Measurements from ENCODE around the gene FSTL3.

The FSTL3 gene

DNA sequence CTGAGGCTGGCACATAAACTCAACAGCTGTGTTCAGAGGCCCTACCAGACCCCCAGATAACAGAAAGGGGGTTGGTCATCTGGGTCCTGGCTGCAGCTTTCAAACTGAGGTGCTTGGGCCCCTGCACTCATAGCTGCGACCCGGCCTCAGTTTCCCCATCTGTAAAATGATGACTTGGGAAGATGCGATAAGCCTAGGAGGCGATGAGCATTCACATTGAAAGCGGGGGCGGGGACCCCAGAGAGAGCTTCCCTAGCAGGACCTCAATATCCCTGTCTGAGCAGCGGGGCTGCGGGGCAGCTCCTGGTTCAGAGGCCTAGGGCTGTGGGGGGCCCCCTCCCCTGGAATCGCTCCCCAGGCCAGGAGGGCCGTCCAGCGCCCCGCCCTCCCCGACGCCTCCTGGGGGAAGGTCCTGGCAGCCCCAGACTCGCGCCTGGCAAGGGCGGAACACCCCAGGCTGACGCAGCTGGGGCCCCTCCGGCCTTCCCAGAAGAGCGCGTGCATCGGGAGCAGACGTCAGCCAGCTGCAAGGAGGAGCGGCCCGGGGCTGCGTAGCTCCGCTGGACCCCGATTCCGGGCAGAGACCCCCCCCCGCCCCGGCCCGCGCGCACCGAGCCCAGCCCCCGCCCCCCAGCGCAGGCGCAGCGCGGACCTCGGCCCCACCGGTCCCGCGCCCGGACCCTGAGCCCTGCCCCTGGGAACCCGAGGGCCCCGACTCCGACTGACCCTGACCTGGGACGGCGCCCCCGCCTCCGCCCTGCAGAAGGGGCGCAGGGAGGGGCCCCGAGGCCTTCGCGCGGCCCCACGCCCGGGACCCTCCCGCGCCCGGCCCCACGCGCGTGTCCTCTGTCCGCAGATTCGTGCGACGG, 3.5 kb downstream of the FSTL3 start:
- H3K36me3 ChIP-seq: no peaks in the 10 kb centered on the region; the same call in 1 of the 2 replicates
- peaks cover 15% of the 10 kb centered on the region for H3K27me3 ChIP-seq (ENCODE audit: insufficient read depth, low read depth, severe bottlenecking)
- H3K4me3 ChIP-seq (ENCODE audit: low read depth, low read length): peak overlapping the region; percentile 61
- no peak for TF ChIP-seq CTCF (IDR thresholded peaks at IDR 0.05; ENCODE audit: low read depth, low read length)
- peak; percentile 44 for DNase-seq
- H3K9me3 ChIP-seq (ENCODE audit: severe bottlenecking): no peaks in the 10 kb centered on the region
- H3K27ac ChIP-seq: peak overlapping the region; percentile 96

DNA sequence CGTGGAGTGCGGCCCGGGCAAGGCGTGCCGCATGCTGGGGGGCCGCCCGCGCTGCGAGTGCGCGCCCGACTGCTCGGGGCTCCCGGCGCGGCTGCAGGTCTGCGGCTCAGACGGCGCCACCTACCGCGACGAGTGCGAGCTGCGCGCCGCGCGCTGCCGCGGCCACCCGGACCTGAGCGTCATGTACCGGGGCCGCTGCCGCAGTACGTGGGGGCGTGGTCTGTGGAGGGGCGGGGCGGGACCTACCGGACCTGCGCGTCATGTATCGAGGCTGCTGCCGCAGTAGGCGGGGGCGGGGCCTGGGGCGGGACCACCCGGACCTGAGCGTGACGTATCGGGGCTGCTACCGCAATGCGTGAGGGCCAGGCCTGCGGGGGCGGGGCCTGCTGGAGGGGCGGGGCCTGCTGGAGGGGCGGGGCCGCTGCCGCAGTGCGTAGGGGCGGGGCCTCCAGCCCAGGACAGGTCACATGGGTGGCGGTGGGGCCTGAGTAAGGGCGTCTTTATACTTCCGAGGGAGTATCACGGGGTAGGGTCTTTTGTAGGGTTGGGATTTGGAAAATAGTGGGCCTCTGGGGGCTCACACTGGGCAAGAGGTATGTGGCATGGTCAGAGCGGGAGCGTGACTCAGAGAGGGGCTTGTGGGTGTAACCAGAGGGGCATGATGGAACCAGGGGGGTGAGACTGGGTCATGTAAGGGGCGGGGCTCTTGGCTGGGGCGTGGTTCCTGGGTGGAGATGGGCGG, 4.3 kb downstream of the FSTL3 start:
- Histone ChIP-seq H3K27me3 (ENCODE audit: insufficient read depth, low read depth, severe bottlenecking) (peaks cover 11% of the 10 kb centered on the region), H3K4me3 (ENCODE audit: low read depth, low read length) (peak overlapping the region; percentile 64), H3K36me3 (no peaks in the 10 kb centered on the region; the same call in 1 of the 2 replicates), H3K27ac (peak overlapping the region; percentile 96), H3K9me3 (ENCODE audit: severe bottlenecking) (no peaks in the 10 kb centered on the region)
- DNase-seq: peak; percentile 99
- peak; percentile 72 for TF ChIP-seq CTCF (IDR thresholded peaks at IDR 0.05; ENCODE audit: low read depth, low read length)

DNA sequence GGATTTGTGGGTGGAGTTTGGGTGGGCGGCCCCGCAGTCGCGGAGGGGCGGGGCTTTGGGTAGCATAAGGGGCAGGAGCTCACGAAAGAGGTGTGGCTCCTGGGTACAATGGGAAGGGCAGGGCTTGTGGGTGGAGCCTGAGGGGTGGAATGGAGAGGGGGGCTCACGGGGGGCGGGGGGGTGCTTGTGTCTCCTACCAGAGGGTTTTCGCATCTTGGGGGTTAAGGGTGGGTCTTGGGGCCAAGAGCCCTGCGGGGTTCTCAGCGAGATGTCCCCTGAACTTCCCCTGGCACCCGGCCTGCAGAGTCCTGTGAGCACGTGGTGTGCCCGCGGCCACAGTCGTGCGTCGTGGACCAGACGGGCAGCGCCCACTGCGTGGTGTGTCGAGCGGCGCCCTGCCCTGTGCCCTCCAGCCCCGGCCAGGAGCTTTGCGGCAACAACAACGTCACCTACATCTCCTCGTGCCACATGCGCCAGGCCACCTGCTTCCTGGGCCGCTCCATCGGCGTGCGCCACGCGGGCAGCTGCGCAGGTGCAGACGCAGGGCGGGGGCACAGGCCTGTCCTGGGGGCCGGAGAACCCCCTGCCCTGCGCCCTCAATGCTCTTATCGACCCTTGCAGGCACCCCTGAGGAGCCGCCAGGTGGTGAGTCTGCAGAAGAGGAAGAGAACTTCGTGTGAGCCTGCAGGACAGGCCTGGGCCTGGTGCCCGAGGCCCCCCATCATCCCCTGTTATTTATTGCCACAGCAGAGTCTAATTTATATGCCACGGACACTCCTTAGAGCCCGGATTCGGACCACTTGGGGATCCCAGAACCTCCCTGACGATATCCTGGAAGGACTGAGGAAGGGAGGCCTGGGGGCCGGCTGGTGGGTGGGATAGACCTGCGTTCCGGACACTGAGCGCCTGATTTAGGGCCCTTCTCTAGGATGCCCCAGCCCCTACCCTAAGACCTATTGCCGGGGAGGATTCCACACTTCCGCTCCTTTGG, 5.1 kb downstream of the FSTL3 start:
- TF ChIP-seq CTCF (IDR thresholded peaks at IDR 0.05; ENCODE audit: low read depth, low read length): no peak
- no peaks in the 10 kb centered on the region; the same call in 1 of the 2 replicates for H3K36me3 ChIP-seq
- H3K9me3 ChIP-seq (ENCODE audit: severe bottlenecking): no peaks in the 10 kb centered on the region
- DNase-seq: peak; percentile 95
- H3K4me3 ChIP-seq (ENCODE audit: low read depth, low read length): peak overlapping the region; percentile 64
- H3K27ac ChIP-seq: peak overlapping the region; percentile 70
- H3K27me3 ChIP-seq (ENCODE audit: insufficient read depth, low read depth, severe bottlenecking): peaks cover 5% of the 10 kb centered on the region

DNA sequence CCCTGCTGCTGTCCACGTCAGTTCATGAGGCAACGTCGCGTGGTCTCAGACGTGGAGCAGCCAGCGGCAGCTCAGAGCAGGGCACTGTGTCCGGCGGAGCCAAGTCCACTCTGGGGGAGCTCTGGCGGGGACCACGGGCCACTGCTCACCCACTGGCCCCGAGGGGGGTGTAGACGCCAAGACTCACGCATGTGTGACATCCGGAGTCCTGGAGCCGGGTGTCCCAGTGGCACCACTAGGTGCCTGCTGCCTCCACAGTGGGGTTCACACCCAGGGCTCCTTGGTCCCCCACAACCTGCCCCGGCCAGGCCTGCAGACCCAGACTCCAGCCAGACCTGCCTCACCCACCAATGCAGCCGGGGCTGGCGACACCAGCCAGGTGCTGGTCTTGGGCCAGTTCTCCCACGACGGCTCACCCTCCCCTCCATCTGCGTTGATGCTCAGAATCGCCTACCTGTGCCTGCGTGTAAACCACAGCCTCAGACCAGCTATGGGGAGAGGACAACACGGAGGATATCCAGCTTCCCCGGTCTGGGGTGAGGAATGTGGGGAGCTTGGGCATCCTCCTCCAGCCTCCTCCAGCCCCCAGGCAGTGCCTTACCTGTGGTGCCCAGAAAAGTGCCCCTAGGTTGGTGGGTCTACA, 6.6 kb downstream of the FSTL3 start:
- no peak for TF ChIP-seq CTCF (IDR thresholded peaks at IDR 0.05; ENCODE audit: low read depth, low read length)
- Histone ChIP-seq H3K36me3 (no peaks in the 10 kb centered on the region; the same call in 1 of the 2 replicates), H3K9me3 (ENCODE audit: severe bottlenecking) (no peaks in the 10 kb centered on the region), H3K27me3 (ENCODE audit: insufficient read depth, low read depth, severe bottlenecking) (no peaks in the 10 kb centered on the region), H3K4me3 (ENCODE audit: low read depth, low read length) (no peak overlapping the region), H3K27ac (no peak overlapping the region)
- DNase-seq: no peak

DNA sequence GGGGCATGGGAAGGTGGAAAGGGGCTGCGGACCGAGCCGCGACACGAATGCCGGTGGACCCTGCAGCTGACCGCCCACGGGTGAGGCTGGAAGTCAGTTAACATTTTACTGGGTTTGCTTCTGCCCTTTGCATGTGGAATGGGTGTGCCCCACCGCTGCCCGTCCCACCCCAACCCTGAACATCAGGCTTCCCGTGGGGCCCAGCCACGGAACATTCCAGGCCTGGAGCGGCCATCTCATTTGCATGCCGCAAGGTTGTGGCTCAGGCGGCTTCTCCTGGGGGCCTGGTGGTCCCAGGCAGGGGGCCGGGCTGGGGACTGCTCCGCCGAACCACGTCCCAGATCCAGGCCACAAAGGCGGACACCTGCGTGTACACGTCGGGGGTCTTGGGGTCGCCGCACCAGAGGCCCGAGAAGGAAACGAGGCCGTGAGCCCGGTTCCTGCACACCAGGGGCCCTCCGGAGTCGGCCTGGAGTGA, 9.3 kb downstream of the FSTL3 start:
- Histone ChIP-seq H3K36me3 (no peaks in the 10 kb centered on the region), H3K27me3 (ENCODE audit: insufficient read depth, low read depth, severe bottlenecking) (no peaks in the 10 kb centered on the region), H3K9me3 (ENCODE audit: severe bottlenecking) (peaks cover 3% of the 10 kb centered on the region), H3K4me3 (ENCODE audit: low read depth, low read length) (no peak overlapping the region), H3K27ac (no peak overlapping the region)
- no peak for DNase-seq
- TF ChIP-seq CTCF (IDR thresholded peaks at IDR 0.05; ENCODE audit: low read depth, low read length): no peak
